HG03196 (cell line): ENCODE results near the gene ARID3A.
"Not testable (repeated sequence)": the region's sequence is repeated elsewhere in the genome, so short reads cannot be mapped to it uniquely, and the experiment has no call there.

Source experiments
- ATAC-seq: cut with Tn5 transposase; IDR thresholded peaks from one replicate; pipeline ENCODE4 v1.9.1; 2021; ENCODE audit not compliant: unreplicated experiment

Gene ARID3A

GRCh38 chr19:945401-946252, 19.8 kb downstream of the ARID3A start:
- no peak for ATAC-seq

DNA sequence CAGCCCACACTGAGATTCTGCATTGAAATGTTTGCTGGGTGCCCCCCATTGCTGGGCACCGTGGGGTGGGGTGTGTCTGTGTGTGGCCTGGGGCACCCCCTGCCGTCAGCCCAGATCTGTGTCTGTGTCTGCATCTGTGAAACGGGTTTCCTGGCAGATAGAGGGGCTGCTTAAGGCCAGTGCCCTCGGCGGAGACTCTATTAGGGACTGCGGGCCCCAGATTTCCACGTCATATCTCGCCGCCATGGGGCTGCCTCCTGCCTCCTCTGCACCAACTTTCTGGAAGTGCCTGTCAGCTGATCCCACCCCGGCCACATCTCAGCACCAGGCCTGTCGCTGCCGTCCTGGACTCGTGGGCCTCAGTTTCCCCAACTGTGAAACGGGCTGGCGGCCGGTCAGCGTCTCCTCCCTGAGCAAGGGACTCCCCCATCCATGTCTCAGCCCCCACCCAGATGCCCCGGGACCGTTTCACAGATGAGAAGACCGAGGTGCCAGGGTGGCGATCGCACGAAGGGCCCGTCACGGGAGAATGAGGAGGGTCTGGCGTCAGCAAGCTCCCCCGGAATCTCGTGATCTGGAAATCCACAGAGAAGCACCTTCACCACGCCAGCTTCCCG, 21.4 kb downstream of the ARID3A start:
- peak; percentile 9 for ATAC-seq

DNA sequence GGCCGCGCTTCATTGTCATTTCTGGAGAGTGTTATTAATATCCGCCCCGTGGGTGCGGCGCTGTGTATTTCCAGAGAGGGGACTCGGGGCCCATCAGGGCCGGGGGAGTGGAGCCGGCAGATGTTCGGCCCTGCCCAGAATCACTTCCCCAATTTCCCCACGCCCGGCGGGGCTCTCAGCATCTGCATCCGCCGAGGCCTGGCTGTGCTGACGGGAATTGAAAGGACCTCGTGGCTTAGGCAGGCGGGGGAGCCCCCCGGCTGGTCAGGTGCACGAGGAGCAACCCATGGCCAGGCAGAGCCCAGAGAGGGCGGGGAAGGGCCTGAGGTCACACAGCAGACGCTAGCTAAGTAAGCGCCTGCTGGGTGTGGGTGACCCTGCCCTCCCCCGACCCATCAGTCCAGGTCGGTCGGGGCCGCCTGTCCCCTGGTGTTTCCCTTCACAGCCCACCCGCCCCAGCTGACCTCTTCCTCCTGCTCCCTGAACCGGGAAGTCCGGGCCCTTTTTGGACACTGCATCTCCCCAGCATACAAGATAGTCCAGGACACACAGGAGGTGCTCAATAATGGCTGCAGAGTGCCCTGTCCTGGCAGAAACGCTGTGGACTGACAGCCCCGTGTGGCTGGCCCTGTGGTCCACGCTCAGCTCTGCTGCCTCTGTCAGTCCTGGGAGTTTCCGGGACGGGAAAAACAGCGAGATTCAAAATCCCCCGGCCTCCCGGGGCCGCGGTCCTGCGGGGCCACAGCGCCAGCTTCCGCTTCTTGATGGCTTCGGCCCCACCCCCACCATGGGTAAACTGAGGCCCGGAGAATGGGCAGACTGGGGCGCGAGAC, 22.1 kb downstream of the ARID3A start:
- ATAC-seq, result peak; percentile 60

DNA sequence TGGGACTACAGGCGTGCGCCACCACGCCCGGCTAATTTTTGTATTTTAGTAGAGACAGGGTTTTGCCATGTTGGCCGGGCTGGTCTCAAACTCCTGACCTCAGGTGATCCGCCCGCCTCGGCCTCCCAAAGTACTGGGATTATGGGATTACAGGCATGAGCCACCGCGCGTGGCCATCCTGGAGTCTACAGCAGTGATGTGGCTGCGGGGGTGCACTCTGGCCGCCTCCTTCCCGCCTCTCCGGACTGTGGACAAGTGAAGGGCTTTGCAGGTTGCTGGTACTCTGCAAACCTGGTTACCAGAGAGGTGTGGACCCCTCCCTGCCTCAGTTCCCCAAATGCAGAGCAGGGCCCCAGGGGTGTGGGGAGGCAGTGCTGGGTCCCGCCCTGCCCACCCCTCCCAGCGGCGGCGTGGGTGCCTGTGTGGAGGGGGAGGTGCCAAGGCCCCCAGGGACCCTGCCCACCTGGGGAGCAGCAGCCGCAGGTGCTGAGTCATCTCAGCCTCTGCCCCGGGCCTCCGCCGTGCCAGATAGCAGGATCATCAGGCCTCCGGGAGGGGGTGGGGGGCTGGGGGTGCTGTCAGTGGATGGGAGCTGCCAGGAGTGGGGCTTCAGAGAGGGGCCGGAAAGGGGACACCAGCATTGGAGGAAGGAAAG, 23.1 kb downstream of the ARID3A start:
- no peak for ATAC-seq

GRCh38 chr19:950352-951066, 24.7 kb downstream of the ARID3A start:
- no peak for ATAC-seq

GRCh38 chr19:952049-952679, 26.3 kb downstream of the ARID3A start:
- no peak for ATAC-seq

DNA sequence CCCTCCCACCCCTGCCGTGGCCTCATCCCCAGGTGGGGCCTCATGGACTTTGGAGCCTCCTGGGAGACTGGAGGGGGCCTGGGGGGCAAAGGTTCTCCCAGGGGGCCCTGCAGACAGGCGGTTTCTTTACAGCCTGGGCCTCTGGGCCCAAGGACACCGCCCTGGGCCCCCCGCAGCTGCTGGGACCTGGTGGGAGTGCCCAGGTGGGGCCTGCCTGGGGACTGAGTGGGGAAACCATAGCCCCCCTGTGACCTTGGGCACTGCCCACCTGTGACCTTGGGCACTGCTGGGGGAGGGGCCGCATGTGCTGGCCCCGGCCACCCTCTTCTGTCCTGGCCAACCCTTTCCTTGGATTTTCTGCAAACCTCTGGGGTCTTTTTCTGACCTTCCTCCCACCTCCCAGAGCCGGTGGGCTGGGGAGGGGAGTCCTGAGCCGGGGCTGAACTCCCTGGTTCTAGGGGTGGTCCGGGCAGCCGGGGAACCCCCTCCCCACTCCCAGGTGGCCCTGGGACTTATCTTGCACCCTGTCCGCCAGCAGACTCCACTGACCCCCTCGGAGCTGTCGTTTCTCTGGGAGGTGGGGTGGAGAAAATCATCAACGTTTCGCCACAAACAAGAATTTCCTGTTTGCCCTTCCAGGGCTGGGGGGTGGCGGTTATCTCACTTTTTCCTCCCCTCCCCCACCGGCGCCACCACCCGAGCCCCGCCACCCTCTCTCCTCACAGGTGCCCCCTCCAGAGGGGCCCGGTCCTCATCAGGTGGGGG, 27.0 kb downstream of the ARID3A start:
- no peak for ATAC-seq

GRCh38 chr19:953445-954271, 27.8 kb downstream of the ARID3A start:
- no peak for ATAC-seq

- no peak for ATAC-seq
Measured at GRCh38 chr19:954272-954671, 28.4 kb downstream of the ARID3A start.

DNA sequence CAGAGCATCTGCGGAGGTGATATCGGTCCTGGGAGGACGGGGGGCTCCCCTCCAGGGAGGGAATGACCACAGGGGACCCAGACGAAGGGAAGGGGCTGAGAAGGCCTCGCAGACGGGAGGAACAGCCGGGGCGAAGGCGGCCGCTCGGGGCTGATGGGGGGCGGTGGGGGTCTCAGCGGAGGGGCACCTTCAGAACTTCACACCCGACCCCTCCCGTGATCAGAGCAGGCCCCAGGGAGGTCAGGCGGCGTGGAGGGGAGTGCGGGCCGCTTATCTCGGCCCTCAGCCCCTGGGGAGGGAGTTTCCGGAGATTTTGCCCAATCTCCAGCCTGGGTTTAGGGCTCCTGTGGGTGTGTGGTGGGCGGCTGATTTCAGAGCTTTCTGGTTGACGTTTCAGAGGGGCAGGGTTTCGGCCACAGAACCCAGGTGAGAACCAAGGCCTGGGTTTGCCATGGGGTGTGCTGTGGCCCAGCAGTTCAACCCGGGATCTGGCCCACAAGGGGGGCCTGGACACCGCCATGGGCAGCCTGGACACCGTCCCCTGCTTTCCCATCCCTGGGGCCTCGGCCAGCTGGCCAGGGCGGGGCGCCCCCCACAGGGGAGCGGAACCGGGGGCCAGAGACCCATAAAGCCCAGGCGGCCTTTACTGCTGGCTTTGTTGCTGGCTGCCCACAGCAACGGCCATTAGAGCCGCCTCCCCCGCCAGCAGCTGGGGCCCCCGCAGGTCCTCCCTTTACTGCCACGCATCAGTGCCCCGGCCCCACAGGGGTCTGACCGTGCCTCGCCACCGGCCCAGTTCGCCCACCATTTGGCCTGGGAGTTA, 29.0 kb downstream of the ARID3A start:
- no peak for ATAC-seq

DNA sequence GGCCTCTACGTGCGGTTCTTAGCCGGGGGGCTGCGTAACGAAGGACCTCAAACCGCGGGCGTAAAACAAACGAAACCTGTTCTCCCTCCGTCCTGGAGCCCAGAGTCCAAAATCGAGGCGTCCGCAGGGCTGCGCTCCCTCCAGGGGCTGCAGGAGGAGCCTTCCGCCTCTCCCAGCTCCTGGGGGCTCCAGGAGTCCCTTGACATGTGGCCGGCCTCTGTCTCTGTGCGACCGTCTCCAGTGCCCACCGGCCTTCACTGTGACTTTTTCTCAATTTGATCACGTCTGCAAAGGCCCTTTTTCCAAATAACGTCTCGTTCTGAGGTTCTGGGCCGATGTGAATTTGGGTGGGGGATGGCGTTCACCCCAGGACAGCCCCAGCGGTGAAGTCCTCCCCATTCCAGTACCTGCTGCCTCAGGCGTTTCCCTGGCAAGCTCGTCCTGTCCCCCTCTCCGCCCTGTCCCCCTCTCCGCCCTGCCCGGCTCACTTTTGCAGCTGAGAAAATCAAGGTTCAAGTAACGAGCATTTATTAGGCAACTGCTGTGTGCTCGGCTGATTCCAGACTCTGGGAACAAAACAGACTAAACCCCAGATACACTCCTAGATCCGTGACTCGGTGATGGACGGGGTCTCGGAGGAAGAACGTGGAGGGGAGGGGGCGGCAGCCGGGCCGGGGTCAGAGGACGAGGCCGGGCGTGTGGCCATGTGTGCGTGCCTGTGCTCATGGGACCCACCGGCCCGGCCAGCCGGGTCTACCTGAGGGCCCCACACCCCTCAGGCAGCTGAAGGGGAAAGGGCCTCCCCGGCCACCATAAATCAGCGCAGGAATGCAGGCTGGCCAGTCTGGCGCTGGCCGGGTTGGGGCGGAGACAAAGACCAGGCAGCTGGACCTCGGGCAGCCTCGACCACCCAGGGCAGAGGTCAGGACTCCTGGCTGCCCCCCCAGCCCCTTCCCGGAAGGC, 30.2 kb downstream of the ARID3A start:
- no peak for ATAC-seq

- no peak for ATAC-seq
Measured at GRCh38 chr19:956766-957440, 31.1 kb downstream of the ARID3A start.

DNA sequence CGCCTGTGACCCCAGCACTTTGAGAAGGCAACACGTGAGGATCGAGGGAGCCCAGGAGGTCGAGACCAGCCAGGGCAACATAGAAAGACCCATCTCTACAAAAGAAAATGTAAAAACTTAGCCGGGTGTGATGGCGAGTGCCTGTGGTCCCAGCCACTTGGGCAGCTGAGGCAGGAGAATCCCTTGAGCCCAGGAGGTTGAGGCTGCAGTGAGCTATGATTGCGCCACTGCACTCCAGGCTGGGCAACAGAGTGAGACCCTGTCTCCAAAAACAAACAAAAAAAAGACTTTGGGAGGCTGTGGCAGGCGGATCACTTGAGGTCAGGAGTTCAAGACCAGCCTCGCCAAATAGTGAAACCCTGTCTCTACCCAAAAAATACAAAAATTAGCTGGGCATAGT, 31.7 kb downstream of the ARID3A start:
- ATAC-seq, result not testable (repeated sequence)

DNA sequence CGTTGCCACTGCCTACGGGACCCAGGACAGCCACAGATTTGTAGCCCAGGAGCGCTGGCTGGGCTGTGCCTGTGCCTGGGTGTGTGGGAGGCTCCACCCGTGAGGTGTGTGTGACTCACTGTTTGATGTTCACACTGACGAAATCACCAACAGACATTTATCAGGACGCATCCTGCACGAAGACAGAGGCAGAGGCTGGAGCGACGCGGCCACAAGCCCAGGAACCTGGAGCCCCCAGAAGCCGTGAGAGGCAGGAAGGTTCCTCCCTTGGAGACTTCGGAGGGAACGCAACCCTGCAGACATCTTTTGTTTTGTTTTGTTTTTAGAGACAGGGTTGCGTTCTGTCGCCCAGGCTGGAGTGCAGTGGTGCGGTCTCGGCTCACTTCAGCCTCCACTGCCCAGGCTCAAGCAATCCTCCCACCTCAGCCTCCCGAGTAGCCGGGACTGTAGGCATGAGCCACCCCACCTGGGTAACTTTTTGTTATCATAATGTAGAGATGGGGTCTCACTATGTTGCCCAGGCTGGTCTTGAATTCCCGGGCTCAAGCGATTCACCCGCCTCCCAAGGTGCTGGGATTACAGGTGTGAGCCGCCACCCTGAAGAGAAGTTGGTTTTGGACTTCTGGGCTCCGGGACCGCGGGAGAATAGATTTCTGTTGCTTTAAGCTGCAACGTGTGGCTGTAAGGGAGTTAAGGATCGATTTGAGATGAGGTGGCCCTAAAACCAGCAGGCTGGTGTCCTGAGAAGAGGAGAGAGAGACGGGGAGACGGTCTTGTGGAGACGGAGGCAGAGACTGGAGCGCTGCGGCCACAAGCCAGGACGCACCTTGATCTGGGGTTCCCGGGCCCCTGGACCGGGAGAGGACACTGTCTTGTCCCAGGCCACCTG, 33.4 kb downstream of the ARID3A start:
- ATAC-seq, result no peak

GRCh38 chr19:960020-960419, 34.2 kb downstream of the ARID3A start:
- ATAC-seq, result no peak
